ELR (cell line): ENCODE measurements around the gene PLXND1.

ENCODE experiments used
- DNase-seq: peaks from one replicate; pipeline ENCODE4 v3.0.0-alpha.2; 2015; ENCODE audit warnings: low read depth

PLXND1 gene

GRCh38 chr3:129626744-129627349, 20.4 kb upstream of the PLXND1 start:
- DNase-seq: peak; percentile 93

DNA sequence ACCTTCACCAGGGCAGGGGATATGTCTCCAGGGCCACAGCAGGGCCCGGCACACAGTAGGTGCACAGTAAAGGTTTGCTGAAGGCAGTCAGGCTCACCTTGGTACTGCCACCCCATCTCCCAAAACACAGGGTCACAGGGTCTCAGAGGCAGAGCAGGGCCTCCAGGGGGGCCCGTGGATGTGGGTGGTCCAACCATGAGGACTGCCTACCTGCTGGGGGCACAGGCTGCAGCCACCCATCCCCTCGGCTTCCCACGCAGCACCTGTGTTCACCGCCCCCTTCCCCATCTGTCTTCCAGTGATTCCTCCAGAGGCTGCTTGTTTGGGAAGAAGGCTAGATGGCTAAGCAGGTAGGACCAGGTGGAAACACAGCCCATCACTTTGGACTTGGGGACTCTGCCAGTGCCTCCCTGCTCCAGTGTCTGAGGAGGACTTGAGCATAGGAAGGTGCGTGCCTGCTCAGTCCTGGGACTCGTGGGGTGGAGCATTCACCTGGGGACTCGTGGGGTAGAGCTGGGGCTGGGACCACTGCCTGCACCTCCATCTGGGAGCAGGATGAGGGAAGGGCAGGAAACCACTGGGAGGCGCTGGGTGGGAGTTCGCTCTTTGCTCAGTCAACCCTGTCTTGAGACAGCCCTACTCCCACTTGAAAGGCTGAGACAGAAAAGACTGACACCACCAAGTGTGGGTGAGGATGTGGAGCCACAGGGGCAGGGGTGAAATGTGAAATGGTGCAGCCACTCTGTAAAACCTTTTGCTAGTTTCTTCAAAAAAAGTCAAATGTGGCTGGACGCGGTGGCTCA, 18.8 kb upstream of the PLXND1 start:
- peak; percentile 48 for DNase-seq

- DNase-seq: no peak
Measured at GRCh38 chr3:129624347-129625071, 18.0 kb upstream of the PLXND1 start.

GRCh38 chr3:129623447-129624118, 17.1 kb upstream of the PLXND1 start:
- DNase-seq: no peak

DNA sequence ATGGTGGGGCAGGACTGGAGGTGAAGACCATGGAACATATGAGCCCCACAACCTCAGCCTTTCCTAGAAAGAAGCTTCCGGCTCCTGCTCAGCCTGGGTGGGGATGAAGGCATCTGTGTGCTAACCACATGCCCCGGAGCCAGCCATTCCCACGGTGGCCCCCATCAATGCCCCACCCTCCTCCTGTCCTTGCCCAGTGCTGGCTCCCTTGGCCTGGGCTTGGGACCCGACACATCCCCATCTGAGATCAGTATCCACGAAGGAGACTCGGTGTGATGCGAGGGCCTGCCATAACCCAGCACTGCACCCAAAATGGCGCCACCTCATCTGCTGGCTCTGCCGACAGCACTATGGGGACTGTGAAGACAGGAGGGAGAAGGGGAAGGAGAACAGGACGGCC, 16.5 kb upstream of the PLXND1 start:
- no peak for DNase-seq

GRCh38 chr3:129622226-129622874, 15.9 kb upstream of the PLXND1 start:
- no peak for DNase-seq

GRCh38 chr3:129621626-129622225, 15.2 kb upstream of the PLXND1 start:
- no peak for DNase-seq

- DNase-seq: no peak
Measured at GRCh38 chr3:129620828-129621559, 14.5 kb upstream of the PLXND1 start.

DNA sequence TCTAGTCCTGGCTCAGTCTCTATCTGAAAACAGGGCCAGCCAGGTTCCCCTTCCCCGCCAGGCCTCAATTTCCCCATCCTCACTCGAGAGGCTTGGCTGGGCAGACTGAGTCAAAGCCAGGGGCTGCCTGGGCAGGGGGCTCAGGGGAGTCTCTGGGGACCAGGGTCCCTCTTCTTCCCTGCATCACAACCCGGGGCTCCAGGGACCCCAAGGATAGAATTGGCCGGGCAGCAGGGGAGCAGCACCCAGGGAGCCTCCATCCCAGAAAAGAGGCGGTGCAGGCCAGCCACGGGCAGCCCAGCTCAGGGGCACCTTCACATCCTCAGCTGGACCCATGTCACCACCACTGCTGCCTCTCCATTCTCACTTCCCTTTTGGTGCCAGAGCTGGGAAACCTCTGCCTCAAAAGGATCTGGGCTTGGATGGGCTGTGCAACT, 13.3 kb upstream of the PLXND1 start:
- DNase-seq: no peak

GRCh38 chr3:129618901-129619671, 12.6 kb upstream of the PLXND1 start:
- DNase-seq: peak; percentile 26

- DNase-seq: no peak
Measured at GRCh38 chr3:129618186-129618820, 11.8 kb upstream of the PLXND1 start.

DNA sequence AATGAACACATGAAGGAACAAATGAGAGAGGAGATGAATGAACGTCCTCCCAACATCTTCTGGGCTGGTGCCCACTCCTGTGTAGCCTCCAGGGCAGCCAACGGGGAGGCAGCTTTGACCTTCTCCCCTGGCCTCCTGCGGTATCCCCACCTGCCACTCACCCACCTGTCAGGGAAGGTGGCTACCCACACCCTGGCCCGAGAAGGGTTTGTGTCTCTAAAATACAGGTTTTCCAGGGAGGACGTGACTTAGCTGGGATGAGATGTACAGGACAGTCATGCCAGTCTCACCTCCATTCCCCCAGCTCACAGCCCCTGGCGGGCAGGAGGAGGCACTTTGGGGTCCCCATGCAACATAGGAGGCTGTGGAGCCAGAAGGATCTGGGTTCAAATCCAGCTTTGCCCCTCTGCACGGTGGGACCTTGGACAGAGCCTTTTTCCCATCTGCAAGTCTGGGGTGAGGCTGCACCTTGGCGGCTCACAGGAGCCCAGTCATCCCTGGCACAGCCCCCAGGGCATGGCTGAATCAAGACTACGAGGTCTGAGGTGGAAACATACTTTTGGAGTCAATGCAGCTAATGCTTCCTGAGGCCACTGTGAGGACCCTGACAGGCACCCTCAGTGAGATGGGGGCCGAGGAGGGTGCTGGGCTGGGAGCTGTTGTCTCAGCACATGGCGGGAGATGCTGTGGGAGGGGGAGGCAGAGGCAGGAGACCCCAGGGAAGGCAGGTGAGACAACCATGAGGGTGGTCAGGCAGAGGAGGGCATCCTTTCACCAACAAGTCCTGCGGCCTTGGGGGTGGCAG, 11.1 kb upstream of the PLXND1 start:
- DNase-seq: no peak

- DNase-seq: peak; percentile 54
Measured at GRCh38 chr3:129616713-129617112, 10.2 kb upstream of the PLXND1 start.

- no peak for DNase-seq
Measured at GRCh38 chr3:129616291-129616690, 9.8 kb upstream of the PLXND1 start.

- no peak for DNase-seq
Measured at GRCh38 chr3:129615751-129616281, 9.3 kb upstream of the PLXND1 start.

DNA sequence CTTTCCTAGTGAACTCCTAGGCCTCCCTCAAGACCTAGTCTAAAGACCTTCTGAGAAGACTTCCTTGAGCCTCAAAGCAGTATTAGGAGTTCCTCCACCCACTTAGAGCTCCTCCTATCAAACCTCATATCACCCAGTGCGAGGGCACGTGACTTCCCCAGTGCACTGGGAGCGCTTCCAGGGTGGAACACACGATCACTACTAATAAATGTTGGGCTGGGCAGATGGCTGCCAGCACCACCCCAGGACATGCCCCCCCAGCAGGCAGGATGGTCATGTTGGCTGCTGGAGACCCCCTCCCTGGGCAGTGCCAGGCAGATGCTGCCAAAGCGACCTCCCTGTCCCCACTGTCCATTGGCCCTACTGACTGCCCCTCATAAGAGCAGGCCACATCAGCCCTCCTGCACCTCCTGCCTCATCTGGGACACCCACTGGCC, 8.5 kb upstream of the PLXND1 start:
- DNase-seq: no peak

GRCh38 chr3:129614435-129614834, 8.0 kb upstream of the PLXND1 start:
- DNase-seq: no peak

- DNase-seq: no peak
Measured at GRCh38 chr3:129613367-129613740, 6.9 kb upstream of the PLXND1 start.
